PC-9 (cell line): Measurements from ENCODE around the gene PSMA5. TPM values are rescaled to one million over a fixed set of nuclear protein-coding genes. Genes with fewer than 3 reads are reported as not detected.
A peak's percentile ranks its signal among the peaks of the same experiment; 100 is the strongest.

ENCODE experiments used
- BruUV-seq: library from RNA; stranded (reverse); fragments of 400-500 nt; replicated peaks from 2 replicates; lab custom pipeline; 2021; lab: Mats Ljungman, UMichigan
- CTCF ChIA-PET: fragments of 300-600 bp; sonication (Branson Sonifier 250); formaldehyde crosslinking; loops from one replicate; lab custom pipeline; 2022; ENCODE audit warnings: antibody characterized with exemption; lab: Charles Lee
- POLR2A ChIA-PET: fragments of 300-600 bp; sonication (Branson Sonifier 250); formaldehyde crosslinking; loops from one replicate; lab custom pipeline; 2022; ENCODE audit warnings: antibody characterized with exemption; ENCODE audit not compliant: unreplicated experiment; lab: Charles Lee
- DNase-seq, 2 experiments: peaks; one replicate each; pipeline versions ENCODE4 v3.0.0 to v3.0.0-alpha.2; 2015 to 2022; ENCODE audit warnings: mixed read lengths in 1 of 2
- H2AFZ ChIP-seq: fragments of 200-600 bp; sonication (generic); 2 replicates; pipeline ENCODE4 v1.8.1; 2017; ENCODE audit warnings: antibody characterized with exemption
- H3F3A ChIP-seq: fragments of 200-600 bp; sonication (generic); 2 replicates; pipeline ENCODE4 v1.8.1; 2017; ENCODE audit warnings: antibody characterized with exemption, mild to moderate bottlenecking, low read depth; ENCODE audit not compliant: insufficient read depth
- H3K27ac ChIP-seq: fragments of 200-600 bp; sonication (generic); 2 replicates; pipeline ENCODE4 v1.6.1; 2016; ENCODE audit warnings: mixed run types
- H3K27me3 ChIP-seq: fragments of 200-600 bp; sonication (generic); 2 replicates; pipeline ENCODE4 v1.6.1; 2016; ENCODE audit warnings: low read depth, mixed run types; ENCODE audit not compliant: insufficient read depth
- H3K36me3 ChIP-seq: fragments of 200-600 bp; sonication (generic); 2 replicates; pipeline ENCODE4 v1.6.1; 2016; ENCODE audit warnings: low read depth, mixed run types
- H3K4me1 ChIP-seq: fragments of 200-600 bp; sonication (generic); replicated peaks from 2 replicates; pipeline ENCODE4 v1.6.1; 2016; ENCODE audit warnings: mixed run types; ENCODE audit not compliant: insufficient read depth
- H3K4me2 ChIP-seq: fragments of 200-600 bp; sonication (generic); 2 replicates; pipeline ENCODE4 v1.6.1; 2017; ENCODE audit warnings: mixed run types
- H3K4me3 ChIP-seq: fragments of 200-600 bp; sonication (generic); 2 replicates; pipeline ENCODE4 v1.6.1; 2016; ENCODE audit warnings: mixed run types
- H3K79me2 ChIP-seq: fragments of 200-600 bp; sonication (generic); 2 replicates; pipeline ENCODE4 v1.6.1; 2017; ENCODE audit warnings: low read depth, mixed run types
- H3K9me2 ChIP-seq: fragments of 200-600 bp; sonication (generic); 2 replicates; pipeline ENCODE4 v1.8.1; 2017; ENCODE audit warnings: mild to moderate bottlenecking; ENCODE audit not compliant: insufficient read depth
- H3K9me3 ChIP-seq: fragments of 200-600 bp; sonication (generic); 2 replicates; pipeline ENCODE4 v1.8.1; 2016; ENCODE audit warnings: low read depth; ENCODE audit not compliant: insufficient read depth
- H4K20me1 ChIP-seq: fragments of 200-600 bp; sonication (generic); 2 replicates; pipeline ENCODE4 v1.8.1; 2017; ENCODE audit not compliant: insufficient read depth
- EZH2 ChIP-seq: fragments of 200-600 bp; sonication (generic); IDR thresholded peaks from 2 replicates; pipeline ENCODE4 v1.8.0; 2017; ENCODE audit warnings: antibody characterized with exemption, low read depth
- intact Hi-C: fragments of 100-400 bp; cut with micrococcal nuclease; formaldehyde crosslinking; loops from one replicate; pipeline ENCODE4 v1.10.0; 2022; ENCODE audit not compliant: unreplicated experiment
- total RNA-seq: library from RNA; stranded (reverse); gene quantifications from 2 replicates; pipeline ENCODE4 v1.2.3, GENCODE V29; 2021
- TF ChIP-seq, protein P1 (sequence below): fragments of 200-600 bp; sonication (generic); conservative IDR thresholded peaks from 2 replicates; pipeline ENCODE4 v1.6.1; 2017; ENCODE audit warnings: mixed run types, antibody characterized with exemption, mild to moderate bottlenecking, moderate library complexity

Gene PSMA5
- total RNA-seq, 1 experiment from 2014 or later, result 168 TPM

DNA sequence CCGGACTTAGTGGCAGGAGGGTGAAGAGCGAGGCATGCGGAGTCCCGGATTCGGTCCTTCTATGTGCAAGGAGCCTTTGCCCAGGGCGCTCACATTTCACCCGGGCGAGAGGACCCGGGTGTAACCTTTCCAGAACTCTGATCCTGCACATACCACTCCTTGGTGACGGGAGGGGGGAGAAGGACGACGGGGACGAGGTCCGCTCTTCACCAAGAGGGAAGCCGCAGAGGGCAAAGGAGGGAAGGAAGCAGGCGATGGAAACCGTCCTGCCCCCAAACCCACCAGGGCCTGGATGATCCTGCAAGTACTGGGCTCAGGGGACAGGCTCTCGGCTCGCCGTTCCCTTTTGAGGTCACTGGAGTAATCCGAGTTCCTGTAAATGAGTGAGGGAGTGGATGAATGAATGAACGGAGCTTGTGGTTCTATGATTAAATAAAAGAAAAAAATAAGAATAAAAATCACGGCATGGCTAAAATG lies 41.1 kb upstream of the PSMA5 start:
- TF ChIP-seq EZH2, result no peak
- TF ChIP-seq, protein P1, sequence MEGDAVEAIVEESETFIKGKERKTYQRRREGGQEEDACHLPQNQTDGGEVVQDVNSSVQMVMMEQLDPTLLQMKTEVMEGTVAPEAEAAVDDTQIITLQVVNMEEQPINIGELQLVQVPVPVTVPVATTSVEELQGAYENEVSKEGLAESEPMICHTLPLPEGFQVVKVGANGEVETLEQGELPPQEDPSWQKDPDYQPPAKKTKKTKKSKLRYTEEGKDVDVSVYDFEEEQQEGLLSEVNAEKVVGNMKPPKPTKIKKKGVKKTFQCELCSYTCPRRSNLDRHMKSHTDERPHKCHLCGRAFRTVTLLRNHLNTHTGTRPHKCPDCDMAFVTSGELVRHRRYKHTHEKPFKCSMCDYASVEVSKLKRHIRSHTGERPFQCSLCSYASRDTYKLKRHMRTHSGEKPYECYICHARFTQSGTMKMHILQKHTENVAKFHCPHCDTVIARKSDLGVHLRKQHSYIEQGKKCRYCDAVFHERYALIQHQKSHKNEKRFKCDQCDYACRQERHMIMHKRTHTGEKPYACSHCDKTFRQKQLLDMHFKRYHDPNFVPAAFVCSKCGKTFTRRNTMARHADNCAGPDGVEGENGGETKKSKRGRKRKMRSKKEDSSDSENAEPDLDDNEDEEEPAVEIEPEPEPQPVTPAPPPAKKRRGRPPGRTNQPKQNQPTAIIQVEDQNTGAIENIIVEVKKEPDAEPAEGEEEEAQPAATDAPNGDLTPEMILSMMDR, result no peak
- Histone ChIP-seq H3K27ac (no peak overlapping the region), H3K36me3 (no peaks in the 10 kb centered on the region), H3K9me2 (no peaks in the 10 kb centered on the region), H3K4me2 (no peak overlapping the region), H3K4me3 (no peak overlapping the region), H3F3A (no peaks in the 10 kb centered on the region), H2AFZ (no peak overlapping the region), H3K79me2 (no peaks in the 10 kb centered on the region), H3K27me3 (peaks cover 93% of the 10 kb centered on the region), H3K4me1 (no peaks in the 10 kb centered on the region), H3K9me3 (no peaks in the 10 kb centered on the region), H4K20me1 (no peaks in the 10 kb centered on the region)
- BruUV-seq, result no TSS peak
- CTCF ChIA-PET, result interaction anchor here (0.6 kb wide), 1 partner anchor 205 kb away, joined by 5 read pairs; no protein-coding TSS in a partner anchor
- intact Hi-C loops, result no loop called here
- POLR2A ChIA-PET, result no interaction called here
- no peak for DNase-seq

DNA sequence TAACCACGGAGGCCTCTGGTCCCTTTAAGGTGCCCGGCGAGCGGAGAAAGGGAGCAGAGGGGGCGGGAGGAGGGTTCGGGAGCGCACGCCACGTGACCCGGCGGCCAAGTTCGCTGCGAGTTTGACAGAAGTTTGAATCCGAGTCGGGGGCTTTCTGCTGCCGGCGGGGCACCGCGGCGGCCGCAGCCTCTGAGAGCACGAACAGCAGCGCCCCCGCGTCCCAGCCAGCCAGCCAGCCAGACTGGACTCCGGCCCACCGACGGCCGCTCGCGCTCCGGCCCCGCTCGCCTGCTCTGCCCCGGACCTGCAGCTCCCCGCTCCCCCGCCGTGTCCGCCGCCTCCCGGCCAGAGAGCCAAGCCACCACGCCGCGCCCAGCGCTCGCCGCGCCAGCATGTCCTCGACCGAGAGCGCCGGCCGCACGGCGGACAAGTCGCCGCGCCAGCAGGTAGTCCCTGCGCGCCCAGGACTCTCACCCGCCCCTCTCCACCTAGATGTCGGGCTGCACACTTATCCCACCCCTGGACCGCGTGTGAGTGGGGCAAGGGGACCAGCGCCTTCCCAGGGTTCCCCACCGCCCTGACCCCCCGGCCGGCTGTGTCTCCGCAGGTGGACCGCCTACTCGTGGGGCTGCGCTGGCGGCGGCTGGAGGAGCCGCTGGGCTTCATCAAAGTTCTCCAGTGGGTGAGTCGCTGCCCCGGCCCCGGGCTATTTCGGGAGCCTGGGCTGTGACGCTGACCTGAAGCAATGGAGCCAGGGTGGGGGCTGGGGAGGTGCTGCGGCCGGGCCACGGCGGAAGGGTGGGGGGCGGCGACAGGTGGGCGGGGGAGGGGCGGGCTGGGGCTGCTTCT lies 40.4 kb upstream of the PSMA5 start, which contains the start of gene SYPL2:
Gene SYPL2 (plus strand): TSS at position 95 of the 849 bp plus-strand sequence. CDS start 298 bp downstream, at position 393.
- Histone ChIP-seq H2AFZ (peak within 1 kb of the TSS; percentile 34; the same call in 1 of the 2 replicates), H3F3A (no peaks in the 10 kb centered on the region), H3K9me2 (no peaks in the 10 kb centered on the region), H3K79me2 (no peaks in the 10 kb centered on the region), H3K9me3 (no peaks in the 10 kb centered on the region), H3K4me1 (no peaks in the 10 kb centered on the region), H3K4me2 (peak within 1 kb of the TSS; percentile 41), H3K36me3 (no peaks in the 10 kb centered on the region), H3K27me3 (peaks cover 93% of the 10 kb centered on the region), H4K20me1 (no peaks in the 10 kb centered on the region), H3K4me3 (peak within 1 kb of the TSS; percentile 27; the same call in 1 of the 2 replicates), H3K27ac (no peak within 1 kb of the TSS)
- intact Hi-C loops, result no loop called here
- POLR2A ChIA-PET, result no interaction called here
- TF ChIP-seq, protein P1, result no peak
- TF ChIP-seq EZH2, result no peak
- BruUV-seq, result no TSS peak
- DNase-seq, result peak in 1 of 2 experiments; percentile 18
- CTCF ChIA-PET, result no interaction called here

- Histone ChIP-seq H3K79me2 (no peaks in the 10 kb centered on the region), H3K9me2 (no peaks in the 10 kb centered on the region), H2AFZ (peak overlapping the region; percentile 34; the same call in 1 of the 2 replicates), H4K20me1 (no peaks in the 10 kb centered on the region), H3K4me2 (peak overlapping the region; percentile 41), H3K4me3 (peak overlapping the region; percentile 27; the same call in 1 of the 2 replicates), H3K27ac (no peak overlapping the region), H3K36me3 (no peaks in the 10 kb centered on the region), H3K4me1 (no peaks in the 10 kb centered on the region), H3K27me3 (peaks cover 93% of the 10 kb centered on the region), H3K9me3 (no peaks in the 10 kb centered on the region), H3F3A (no peaks in the 10 kb centered on the region)
- CTCF ChIA-PET, result no interaction called here
- no TSS peak for BruUV-seq
- intact Hi-C loops, result no loop called here
- POLR2A ChIA-PET, result no interaction called here
- TF ChIP-seq, protein P1, result no peak
- TF ChIP-seq EZH2, result no peak
- no peak for DNase-seq
Measured at GRCh38 chr1:109466125-109466451, 39.8 kb upstream of the PSMA5 start.
